ENCODE measurements around the gene LCP2.

LCP2 gene

DNA sequence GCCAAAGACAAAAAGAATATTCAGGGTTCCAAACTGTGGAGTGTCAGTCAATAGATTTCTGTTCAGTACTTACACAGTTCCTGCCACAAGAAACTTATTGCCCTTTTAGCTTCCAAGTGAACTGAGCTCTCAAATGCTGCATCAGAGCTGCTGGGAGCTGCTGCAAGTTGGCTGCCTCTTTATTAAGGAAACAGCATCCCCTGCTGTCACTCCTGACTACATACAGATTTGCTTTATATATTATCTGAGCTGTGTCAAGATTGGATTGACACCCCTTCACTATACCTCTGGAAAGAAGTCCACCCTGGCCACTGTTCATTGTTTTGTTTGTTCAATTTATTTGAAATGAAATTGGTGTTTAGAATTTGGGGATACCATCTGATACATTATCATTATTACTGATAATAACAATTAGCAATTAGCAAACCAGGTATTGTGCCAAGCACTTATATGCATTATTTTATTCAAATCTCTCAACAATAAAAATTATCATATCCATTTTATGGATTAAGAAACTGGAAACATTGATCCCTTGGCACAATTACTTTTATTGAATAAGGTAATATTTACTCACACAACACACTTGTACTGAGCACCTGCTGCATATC lies 81.2 kb downstream of the LCP2 start:
- DNase-seq (ENCODE audit: low read depth): peak; percentile 24

DNA sequence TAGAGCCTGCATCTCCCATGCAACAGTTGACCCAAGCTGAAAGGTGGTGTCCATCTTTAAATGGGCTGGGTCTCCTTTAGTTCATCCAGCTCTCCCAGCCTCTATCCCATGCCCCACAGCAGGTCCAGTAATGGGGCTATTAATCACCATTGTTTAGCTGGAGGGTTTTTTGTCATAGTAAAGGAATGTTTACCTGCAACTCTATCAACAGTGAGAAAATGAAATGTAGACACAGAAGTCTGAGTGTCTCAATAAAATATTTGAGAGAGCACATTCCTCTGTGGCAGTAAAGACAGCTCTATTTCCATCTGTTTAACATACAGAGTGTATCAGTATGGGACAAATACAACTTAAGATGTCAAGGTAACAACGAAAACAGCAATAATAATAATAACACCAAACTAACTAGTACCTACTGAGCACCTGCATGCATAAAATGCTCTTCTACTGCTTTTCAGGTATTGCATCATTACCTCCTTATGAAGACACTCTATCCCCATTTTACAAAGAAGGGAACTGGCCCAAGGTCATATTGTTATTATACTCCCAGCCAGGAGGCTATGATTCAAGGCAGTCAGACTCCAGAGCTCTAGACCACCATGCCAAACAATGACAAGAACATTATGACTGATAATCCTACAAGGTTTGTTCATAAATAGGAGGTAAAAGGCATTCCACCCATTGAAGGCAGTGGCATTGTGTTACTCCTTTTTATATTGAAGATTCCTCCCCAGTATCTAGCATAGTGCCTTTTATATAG lies 85.8 kb downstream of the LCP2 start:
- DNase-seq (ENCODE audit: low read depth): no peak

DNA sequence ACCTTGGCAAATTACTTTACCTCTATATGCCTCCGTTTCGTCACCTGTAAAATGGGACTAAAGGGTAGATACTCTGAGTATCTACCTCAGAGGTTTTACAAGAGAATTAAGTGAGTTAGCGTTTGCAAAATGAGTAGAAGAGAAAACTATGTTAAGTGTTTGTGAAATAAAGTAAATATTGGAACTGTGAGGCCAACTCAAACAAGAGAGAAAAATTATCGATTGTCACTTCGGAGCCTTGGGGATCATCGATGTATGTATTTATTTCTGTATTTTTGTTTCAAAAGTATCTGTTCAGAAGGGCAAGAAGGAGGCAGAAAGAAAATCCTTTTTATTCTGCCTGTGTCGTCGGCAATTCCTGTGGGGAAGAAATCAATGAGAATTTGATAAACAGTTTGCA lies 90.6 kb downstream of the LCP2 start:
- DNase-seq (ENCODE audit: low read depth): no peak

DNA sequence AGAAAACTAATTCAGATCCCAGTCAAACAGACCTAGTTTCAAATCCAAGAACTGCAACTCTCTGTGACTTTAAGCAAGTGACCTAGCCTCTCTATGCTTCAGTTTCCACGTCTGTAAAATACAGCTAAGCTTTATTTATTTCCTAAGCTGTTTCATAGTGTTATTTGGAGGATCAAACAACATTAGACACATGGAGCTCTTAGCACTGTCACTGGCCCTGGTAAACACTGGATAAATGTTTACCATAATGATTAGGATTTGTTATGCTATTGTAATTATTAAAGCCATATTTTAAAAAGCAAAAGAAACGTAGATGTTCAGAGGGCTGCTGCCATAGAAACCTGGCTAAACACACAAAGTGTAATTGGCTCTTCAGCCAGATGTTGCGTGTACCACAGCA lies 91.4 kb downstream of the LCP2 start:
- DNase-seq (ENCODE audit: low read depth): no peak

DNA sequence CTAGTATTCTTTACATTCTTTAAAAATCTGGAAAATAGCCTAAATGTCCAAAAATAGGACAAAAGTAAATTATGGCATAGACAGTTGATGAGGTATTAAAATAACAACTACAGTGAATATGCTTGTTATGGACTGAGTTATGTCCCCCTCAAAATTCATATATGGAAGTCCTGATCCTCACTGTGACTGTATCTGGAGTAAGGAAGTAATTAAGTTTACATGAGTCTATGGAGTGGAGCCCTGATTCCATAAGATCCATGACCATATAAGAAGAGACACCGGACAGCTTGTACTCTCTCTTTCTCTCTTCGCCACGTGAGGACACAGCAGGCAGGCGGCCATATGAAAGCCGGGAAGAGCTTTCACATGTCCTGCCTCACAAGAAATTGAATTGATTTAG lies 93.4 kb downstream of the LCP2 start:
- no peak for DNase-seq (ENCODE audit: low read depth)

DNA sequence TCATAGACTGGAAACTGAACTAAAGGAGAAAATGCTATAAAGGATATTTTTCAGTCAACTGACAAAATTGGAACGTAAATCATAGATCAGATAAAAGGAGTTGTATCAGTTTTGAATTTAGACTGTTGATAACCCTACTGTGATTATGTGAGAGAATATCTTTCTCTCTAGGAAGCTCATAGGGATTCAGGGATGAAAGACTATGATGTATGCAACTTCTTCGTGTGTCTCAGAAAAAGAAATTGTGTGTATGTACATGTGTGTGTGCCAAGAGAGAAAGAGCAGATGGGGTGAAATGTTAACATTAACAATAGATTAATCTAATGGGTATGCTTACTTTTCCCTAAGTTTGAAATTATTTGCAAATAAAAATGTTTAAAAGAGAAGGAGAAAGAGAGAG lies 95.5 kb downstream of the LCP2 start:
- no peak for DNase-seq (ENCODE audit: low read depth)

DNA sequence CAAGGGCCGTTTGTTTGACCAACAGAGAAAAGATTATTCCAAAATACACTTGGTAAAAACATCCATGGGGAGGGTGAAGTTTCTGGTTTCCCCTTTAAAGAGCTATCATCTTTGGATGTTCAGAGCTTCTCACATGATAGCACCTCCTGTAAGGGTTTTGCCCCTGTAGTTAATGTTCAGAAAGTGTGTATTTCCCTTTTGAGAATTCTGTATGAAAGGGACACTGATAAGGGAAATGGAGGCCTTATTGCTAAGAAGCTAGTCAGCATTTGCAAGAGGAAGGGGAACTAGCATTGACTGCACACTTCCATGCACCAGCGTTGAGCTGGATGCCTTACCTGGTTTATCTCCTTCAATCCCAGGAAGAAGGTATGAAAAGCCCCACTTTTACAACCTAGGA lies 96.3 kb downstream of the LCP2 start:
- no peak for DNase-seq (ENCODE audit: low read depth)

DNA sequence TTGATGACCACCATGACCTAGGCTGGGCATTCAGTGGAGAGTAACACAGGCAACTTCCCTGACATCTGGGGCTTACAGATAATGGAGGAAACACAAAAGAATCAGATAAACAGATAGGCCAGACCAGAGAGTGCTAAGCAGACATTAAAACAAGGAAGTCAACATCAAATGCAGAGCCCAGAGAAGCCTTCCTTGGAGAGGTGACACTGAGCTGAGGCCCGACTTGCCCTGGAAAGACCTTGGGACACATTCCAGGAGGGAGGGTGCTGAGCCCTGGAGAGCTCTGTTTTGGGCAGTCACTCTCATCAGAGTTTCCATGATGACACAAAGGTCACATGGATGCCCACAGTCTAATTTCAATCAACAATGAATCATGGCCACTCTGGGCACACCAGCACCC lies 96.7 kb downstream of the LCP2 start:
- DNase-seq (ENCODE audit: low read depth): no peak
